ENCODE measurements around the gene RFTN2. TPM values are rescaled to one million over a fixed set of nuclear protein-coding genes. Genes with fewer than 3 reads are reported as not detected.

The RFTN2 gene
- total and polyA plus RNA-seq, 9 of the 15 experiments (the other 6 are each of a cell fraction or from before 2014, with no cell fraction given): 0.01 to 0.11 (median 0.04) TPM; not detected in 6

DNA sequence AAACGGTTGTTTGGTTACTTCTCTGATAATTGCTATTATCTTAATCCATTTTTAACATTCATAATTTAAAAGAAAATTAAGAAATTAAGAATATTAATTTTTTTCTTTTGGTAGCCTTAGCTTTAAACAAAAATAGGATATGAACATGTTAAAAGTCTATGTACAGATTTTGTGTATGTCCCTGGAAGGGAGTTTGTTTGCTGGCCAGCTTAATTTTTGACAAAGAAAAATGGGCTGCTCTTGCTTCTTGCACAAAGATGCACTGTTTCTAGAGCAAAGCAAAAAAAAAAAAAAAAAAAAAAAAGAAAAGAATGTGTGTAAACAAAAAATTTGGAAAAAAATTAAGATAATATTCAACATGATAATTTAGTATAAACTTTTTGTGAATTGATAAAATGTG lies 1.3 kb downstream of the RFTN2 start:
- Histone ChIP-seq H3K9me1 (ENCODE audit: control insufficient read depth, insufficient read depth, low read length) (no peaks in the 10 kb centered on the region), H3K36me3 (ENCODE audit: control insufficient read depth, insufficient read depth, low read length) (no peaks in the 10 kb centered on the region), H3K9ac (ENCODE audit: insufficient read depth in 1 of 2, low read depth in 2 of 2, low read length in 2 of 2) (no peak overlapping the region), H3K79me2 (ENCODE audit: control insufficient read depth, insufficient read depth, low read length) (no peaks in the 10 kb centered on the region), H2AFZ (ENCODE audit: low read depth, low read length) (no peak overlapping the region), H3K4me1 (replicated peaks in 1 of 2; ENCODE audit: control insufficient read depth in 2 of 2, insufficient read depth in 2 of 2, low read length in 2 of 2) (no peaks in the 10 kb centered on the region), H3K4me3 (no peak overlapping the region), H3K27me3 (ENCODE audit: control insufficient read depth in 2 of 2, insufficient read depth in 2 of 2, low read length in 2 of 2) (no peaks in the 10 kb centered on the region), H3K4me2 (ENCODE audit: insufficient read depth, low read length) (no peak overlapping the region), H3K27ac (ENCODE audit: extremely low read depth, low read depth, low read length) (no peak overlapping the region), H4K20me1 (replicated peaks; ENCODE audit: control insufficient read depth, insufficient read depth, low read length) (no peaks in the 10 kb centered on the region), H3K9me3 (replicated peaks; ENCODE audit: control insufficient read depth, insufficient read depth, low read depth, low read length) (no peaks in the 10 kb centered on the region)
- no peak for ATAC-seq
- no peak for FAIRE-seq
- CTCF ChIA-PET (ENCODE audit: low intra/inter-chr PET ratio): no interaction called here
- DNase-seq (ENCODE audit: extremely low read depth in 1 of 4, low spot score in 3 of 4): no peak
- 0% methylated on average over 1 of the region's 1 CpG for WGBS (ENCODE audit: insufficient coverage, low coverage, missing lambda C conversion rate)
- in situ Hi-C loops (cut with MboI) (no loop called here), intact Hi-C loops (cut with micrococcal nuclease) (no loop called here)
- POLR2A ChIA-PET: no interaction called here
- no TSS peak for BruUV-seq (replicated peaks)
- no peak for TF ChIP-seq HDAC6 (IDR thresholded peaks at IDR 0.05; ENCODE audit: low read depth, low read length)
- TF ChIP-seq, protein P1, sequence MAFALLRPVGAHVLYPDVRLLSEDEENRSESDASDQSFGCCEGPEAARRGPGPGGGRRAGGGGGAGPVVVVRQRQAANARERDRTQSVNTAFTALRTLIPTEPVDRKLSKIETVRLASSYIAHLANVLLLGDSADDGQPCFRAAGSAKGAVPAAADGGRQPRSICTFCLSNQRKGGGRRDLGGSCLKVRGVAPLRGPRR (CRISPR knock-in tag; IDR thresholded peaks at IDR 0.05): no peak
- no peak for TF ChIP-seq NR2C2 (CRISPR knock-in tag; IDR thresholded peaks at IDR 0.05)
- no peak for TF ChIP-seq NR2C2 (tag; IDR thresholded peaks at IDR 0.05)
- TF ChIP-seq WHSC1 (IDR thresholded peaks at IDR 0.05; ENCODE audit: low read length): no peak
- TF ChIP-seq, protein P2, sequence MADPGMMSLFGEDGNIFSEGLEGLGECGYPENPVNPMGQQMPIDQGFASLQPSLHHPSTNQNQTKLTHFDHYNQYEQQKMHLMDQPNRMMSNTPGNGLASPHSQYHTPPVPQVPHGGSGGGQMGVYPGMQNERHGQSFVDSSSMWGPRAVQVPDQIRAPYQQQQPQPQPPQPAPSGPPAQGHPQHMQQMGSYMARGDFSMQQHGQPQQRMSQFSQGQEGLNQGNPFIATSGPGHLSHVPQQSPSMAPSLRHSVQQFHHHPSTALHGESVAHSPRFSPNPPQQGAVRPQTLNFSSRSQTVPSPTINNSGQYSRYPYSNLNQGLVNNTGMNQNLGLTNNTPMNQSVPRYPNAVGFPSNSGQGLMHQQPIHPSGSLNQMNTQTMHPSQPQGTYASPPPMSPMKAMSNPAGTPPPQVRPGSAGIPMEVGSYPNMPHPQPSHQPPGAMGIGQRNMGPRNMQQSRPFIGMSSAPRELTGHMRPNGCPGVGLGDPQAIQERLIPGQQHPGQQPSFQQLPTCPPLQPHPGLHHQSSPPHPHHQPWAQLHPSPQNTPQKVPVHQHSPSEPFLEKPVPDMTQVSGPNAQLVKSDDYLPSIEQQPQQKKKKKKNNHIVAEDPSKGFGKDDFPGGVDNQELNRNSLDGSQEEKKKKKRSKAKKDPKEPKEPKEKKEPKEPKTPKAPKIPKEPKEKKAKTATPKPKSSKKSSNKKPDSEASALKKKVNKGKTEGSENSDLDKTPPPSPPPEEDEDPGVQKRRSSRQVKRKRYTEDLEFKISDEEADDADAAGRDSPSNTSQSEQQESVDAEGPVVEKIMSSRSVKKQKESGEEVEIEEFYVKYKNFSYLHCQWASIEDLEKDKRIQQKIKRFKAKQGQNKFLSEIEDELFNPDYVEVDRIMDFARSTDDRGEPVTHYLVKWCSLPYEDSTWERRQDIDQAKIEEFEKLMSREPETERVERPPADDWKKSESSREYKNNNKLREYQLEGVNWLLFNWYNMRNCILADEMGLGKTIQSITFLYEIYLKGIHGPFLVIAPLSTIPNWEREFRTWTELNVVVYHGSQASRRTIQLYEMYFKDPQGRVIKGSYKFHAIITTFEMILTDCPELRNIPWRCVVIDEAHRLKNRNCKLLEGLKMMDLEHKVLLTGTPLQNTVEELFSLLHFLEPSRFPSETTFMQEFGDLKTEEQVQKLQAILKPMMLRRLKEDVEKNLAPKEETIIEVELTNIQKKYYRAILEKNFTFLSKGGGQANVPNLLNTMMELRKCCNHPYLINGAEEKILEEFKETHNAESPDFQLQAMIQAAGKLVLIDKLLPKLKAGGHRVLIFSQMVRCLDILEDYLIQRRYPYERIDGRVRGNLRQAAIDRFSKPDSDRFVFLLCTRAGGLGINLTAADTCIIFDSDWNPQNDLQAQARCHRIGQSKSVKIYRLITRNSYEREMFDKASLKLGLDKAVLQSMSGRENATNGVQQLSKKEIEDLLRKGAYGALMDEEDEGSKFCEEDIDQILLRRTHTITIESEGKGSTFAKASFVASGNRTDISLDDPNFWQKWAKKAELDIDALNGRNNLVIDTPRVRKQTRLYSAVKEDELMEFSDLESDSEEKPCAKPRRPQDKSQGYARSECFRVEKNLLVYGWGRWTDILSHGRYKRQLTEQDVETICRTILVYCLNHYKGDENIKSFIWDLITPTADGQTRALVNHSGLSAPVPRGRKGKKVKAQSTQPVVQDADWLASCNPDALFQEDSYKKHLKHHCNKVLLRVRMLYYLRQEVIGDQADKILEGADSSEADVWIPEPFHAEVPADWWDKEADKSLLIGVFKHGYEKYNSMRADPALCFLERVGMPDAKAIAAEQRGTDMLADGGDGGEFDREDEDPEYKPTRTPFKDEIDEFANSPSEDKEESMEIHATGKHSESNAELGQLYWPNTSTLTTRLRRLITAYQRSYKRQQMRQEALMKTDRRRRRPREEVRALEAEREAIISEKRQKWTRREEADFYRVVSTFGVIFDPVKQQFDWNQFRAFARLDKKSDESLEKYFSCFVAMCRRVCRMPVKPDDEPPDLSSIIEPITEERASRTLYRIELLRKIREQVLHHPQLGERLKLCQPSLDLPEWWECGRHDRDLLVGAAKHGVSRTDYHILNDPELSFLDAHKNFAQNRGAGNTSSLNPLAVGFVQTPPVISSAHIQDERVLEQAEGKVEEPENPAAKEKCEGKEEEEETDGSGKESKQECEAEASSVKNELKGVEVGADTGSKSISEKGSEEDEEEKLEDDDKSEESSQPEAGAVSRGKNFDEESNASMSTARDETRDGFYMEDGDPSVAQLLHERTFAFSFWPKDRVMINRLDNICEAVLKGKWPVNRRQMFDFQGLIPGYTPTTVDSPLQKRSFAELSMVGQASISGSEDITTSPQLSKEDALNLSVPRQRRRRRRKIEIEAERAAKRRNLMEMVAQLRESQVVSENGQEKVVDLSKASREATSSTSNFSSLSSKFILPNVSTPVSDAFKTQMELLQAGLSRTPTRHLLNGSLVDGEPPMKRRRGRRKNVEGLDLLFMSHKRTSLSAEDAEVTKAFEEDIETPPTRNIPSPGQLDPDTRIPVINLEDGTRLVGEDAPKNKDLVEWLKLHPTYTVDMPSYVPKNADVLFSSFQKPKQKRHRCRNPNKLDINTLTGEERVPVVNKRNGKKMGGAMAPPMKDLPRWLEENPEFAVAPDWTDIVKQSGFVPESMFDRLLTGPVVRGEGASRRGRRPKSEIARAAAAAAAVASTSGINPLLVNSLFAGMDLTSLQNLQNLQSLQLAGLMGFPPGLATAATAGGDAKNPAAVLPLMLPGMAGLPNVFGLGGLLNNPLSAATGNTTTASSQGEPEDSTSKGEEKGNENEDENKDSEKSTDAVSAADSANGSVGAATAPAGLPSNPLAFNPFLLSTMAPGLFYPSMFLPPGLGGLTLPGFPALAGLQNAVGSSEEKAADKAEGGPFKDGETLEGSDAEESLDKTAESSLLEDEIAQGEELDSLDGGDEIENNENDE (IDR thresholded peaks at IDR 0.05; ENCODE audit: low read depth, low read length): no peak
- TF ChIP-seq, protein P3, sequence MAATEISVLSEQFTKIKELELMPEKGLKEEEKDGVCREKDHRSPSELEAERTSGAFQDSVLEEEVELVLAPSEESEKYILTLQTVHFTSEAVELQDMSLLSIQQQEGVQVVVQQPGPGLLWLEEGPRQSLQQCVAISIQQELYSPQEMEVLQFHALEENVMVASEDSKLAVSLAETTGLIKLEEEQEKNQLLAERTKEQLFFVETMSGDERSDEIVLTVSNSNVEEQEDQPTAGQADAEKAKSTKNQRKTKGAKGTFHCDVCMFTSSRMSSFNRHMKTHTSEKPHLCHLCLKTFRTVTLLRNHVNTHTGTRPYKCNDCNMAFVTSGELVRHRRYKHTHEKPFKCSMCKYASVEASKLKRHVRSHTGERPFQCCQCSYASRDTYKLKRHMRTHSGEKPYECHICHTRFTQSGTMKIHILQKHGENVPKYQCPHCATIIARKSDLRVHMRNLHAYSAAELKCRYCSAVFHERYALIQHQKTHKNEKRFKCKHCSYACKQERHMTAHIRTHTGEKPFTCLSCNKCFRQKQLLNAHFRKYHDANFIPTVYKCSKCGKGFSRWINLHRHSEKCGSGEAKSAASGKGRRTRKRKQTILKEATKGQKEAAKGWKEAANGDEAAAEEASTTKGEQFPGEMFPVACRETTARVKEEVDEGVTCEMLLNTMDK (IDR thresholded peaks at IDR 0.05; ENCODE audit: borderline replicate concordance, insufficient read depth, low read depth, low read length, poor library complexity, severe bottlenecking): no peak
- no peak for TF ChIP-seq HLTF (IDR thresholded peaks at IDR 0.05)

Data from K562 (cell line).